Measurements from ENCODE around the gene ZNF652. TPM values are rescaled to one million over a fixed set of nuclear protein-coding genes. Genes with fewer than 3 reads are reported as not detected.
"Not testable (repeated sequence)": the region's sequence is repeated elsewhere in the genome, so short reads cannot be mapped to it uniquely, and the experiment has no call there.

The ZNF652 gene
- total RNA-seq, 2 experiments from 2014 or later = 43.6 to 47.7 TPM

DNA sequence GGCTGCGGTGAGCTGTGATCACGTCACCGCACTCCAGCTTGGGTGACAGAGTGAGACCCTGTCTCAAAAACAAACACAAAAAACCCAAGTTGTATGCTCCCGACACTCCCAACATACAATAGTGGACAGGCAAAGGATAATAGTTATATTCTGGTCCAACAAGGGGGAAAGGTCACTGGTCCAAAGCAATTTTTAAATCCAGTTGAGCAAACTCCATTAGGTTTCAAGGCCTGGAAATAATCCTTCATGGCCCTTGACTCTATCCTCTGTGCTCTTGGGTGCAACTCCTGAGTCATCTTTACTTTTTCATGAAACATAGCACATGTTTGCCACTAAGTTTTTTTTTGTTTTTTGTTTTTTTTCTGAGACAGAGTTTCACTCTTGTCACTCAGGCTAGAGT lies 81.1 kb downstream of the ZNF652 start:
- POLR2A ChIA-PET = no interaction called here
- Mint-ChIP-seq H3K27ac (no peak overlapping the region), H3K9me3 (no peaks in the 10 kb centered on the region), H3K36me3 (no peaks in the 10 kb centered on the region), H3K4me3 (no peak overlapping the region), H3K27me3 (peaks cover 2% of the 10 kb centered on the region), H3K4me1 (no peaks in the 10 kb centered on the region)
- ATAC-seq (ENCODE audit: low read depth) (no peak), DNase-seq (no peak)

DNA sequence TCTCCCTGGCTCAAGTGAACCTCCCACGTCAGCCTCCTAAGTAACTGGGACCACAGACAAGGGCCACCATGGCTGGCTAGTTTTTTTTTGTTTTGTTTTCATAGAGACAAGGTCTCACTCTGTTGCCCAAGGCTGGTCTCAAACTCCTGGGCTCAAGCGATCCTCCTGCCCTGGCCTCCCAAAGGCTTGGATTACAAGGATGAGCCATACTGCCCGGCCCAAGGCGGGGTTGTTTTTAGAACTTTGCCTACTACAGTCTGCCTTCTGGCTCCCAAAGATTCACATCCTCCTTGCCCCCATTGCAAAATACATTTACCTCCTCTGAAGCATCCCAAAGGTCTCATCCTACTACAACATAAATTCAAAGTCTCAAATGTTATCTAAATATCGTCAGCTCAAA lies 82.0 kb downstream of the ZNF652 start:
- Mint-ChIP-seq H3K4me3 (no peak overlapping the region), H3K27me3 (peaks cover 2% of the 10 kb centered on the region), H3K9me3 (no peaks in the 10 kb centered on the region), H3K4me1 (no peaks in the 10 kb centered on the region), H3K36me3 (no peaks in the 10 kb centered on the region), H3K27ac (no peak overlapping the region)
- DNase-seq = no peak
- no peak for ATAC-seq (ENCODE audit: low read depth)
- POLR2A ChIA-PET = no interaction called here

- H3K27me3 Mint-ChIP-seq; H3K4me3 Mint-ChIP-seq; H3K27ac Mint-ChIP-seq; H3K36me3 Mint-ChIP-seq; POLR2A ChIA-PET; DNase-seq; H3K4me1 Mint-ChIP-seq; H3K9me3 Mint-ChIP-seq; ATAC-seq (ENCODE audit: low read depth): not testable (repeated sequence)
Measured at GRCh38 chr17:49279263-49280015, 82.6 kb downstream of the ZNF652 start.

GRCh38 chr17:49278076-49278475 lies 84.0 kb downstream of the ZNF652 start:
- H3K27ac Mint-ChIP-seq = no peak overlapping the region
- no peak overlapping the region for H3K4me3 Mint-ChIP-seq
- H3K36me3 Mint-ChIP-seq = no peaks in the 10 kb centered on the region
- POLR2A ChIA-PET = no interaction called here
- no peak for DNase-seq
- no peak for ATAC-seq (ENCODE audit: low read depth)
- no peaks in the 10 kb centered on the region for H3K4me1 Mint-ChIP-seq
- H3K27me3 Mint-ChIP-seq = no peaks in the 10 kb centered on the region
- H3K9me3 Mint-ChIP-seq = no peaks in the 10 kb centered on the region

- Mint-ChIP-seq H3K4me1 (no peaks in the 10 kb centered on the region), H3K36me3 (no peaks in the 10 kb centered on the region), H3K9me3 (no peaks in the 10 kb centered on the region), H3K4me3 (no peak overlapping the region), H3K27me3 (no peaks in the 10 kb centered on the region), H3K27ac (no peak overlapping the region)
- no peak for ATAC-seq (ENCODE audit: low read depth)
- DNase-seq = no peak
- POLR2A ChIA-PET = no interaction called here
Measured at GRCh38 chr17:49277638-49278037, 84.4 kb downstream of the ZNF652 start.

DNA sequence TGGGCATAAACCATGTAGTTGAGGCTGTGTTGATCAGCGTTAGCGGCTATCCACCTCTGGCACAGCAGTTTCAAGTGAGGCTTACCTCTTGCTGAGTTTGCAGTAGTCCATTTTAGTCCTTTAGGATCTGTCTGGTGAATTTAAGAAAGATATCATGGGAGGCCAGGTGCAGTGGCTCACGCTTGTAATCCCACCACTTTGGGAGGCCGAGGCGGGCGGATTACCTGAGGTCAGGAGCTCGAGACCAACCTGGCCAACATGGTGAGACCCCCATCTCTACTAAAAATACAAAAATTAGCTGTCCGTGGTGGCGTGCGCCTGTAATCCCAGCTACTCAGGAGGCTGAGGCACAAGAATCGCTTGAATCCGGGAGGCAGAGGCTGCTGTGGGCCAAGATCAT lies 86.1 kb downstream of the ZNF652 start:
- H3K4me3 Mint-ChIP-seq; H3K9me3 Mint-ChIP-seq; DNase-seq; H3K36me3 Mint-ChIP-seq; POLR2A ChIA-PET; H3K4me1 Mint-ChIP-seq; ATAC-seq (ENCODE audit: low read depth); H3K27me3 Mint-ChIP-seq; H3K27ac Mint-ChIP-seq: not testable (repeated sequence)

DNA sequence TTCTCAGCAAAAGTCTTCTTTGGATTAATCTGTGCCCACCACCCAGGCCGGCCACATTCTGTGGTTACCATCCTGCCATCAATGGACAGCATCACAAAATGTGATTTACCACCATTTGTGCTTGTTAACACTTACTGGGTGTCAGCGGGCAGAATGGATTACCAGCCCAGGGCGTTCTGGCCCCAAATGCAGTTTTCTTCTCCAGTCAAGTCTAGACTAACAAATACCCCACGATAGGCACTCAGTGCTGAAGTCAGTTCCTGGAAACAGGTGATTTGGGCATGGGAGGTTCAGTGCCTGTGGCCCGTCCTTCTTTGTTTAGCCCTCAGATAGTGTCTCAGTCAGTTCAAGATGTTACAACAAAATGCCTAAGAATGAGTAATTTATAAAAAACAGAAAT lies 92.7 kb downstream of the ZNF652 start:
- Mint-ChIP-seq H3K4me1 (no peaks in the 10 kb centered on the region), H3K27me3 (no peaks in the 10 kb centered on the region), H3K27ac (no peak overlapping the region), H3K9me3 (no peaks in the 10 kb centered on the region), H3K36me3 (no peaks in the 10 kb centered on the region), H3K4me3 (no peak overlapping the region)
- DNase-seq (no peak), ATAC-seq (ENCODE audit: low read depth) (no peak)
- POLR2A ChIA-PET = no interaction called here

DNA sequence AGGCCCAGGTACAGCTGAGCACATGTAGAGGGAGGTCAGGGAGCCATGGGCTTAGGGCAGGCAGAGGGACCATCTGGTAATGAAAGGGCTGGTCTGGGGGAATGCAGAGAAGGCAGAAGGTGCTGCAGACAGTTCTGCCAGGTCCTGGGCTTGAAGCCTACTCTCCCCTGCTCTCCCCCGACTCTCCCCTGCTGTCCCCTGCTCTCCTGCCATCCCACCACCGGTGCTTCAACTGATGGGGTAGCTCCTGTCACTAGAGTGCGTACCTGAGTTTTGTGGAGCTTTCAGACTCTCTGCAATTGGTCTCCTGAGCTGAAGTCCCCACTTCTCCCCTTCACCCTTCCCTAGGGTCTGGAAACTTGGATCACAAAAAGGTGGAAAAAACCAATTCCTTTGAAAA lies 94.1 kb downstream of the ZNF652 start:
- Mint-ChIP-seq H3K4me1 (no peaks in the 10 kb centered on the region), H3K4me3 (no peak overlapping the region), H3K9me3 (no peaks in the 10 kb centered on the region), H3K27me3 (peaks cover 8% of the 10 kb centered on the region), H3K27ac (no peak overlapping the region), H3K36me3 (no peaks in the 10 kb centered on the region)
- no peak for DNase-seq
- ATAC-seq (ENCODE audit: low read depth) = no peak
- POLR2A ChIA-PET = no interaction called here

DNA sequence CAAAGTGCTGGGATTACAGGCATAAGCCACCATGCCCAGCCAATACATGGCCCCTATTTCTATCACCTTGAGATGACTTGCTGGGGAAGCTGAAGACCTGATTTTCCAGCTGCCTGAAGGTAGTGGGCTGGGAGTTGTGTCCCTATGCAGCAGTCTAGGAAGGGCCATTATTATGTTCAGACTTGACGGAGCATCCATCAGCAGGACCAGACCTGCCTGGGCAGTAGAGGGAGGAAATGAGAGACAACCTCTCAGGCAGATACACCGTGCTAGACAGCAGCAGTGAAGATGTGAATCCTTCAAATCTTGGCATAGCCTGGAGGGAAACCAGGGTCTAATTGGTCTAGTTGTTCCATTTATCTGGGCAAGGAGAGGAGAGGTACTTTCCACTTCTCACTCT lies 95.8 kb downstream of the ZNF652 start:
- no peak for ATAC-seq (ENCODE audit: low read depth)
- DNase-seq = no peak
- no peaks in the 10 kb centered on the region for H3K9me3 Mint-ChIP-seq
- POLR2A ChIA-PET = no interaction called here
- peaks cover 1% of the 10 kb centered on the region for H3K4me1 Mint-ChIP-seq
- no peak overlapping the region for H3K27ac Mint-ChIP-seq
- H3K27me3 Mint-ChIP-seq = peaks cover 14% of the 10 kb centered on the region
- H3K4me3 Mint-ChIP-seq = no peak overlapping the region
- H3K36me3 Mint-ChIP-seq = no peaks in the 10 kb centered on the region

DNA sequence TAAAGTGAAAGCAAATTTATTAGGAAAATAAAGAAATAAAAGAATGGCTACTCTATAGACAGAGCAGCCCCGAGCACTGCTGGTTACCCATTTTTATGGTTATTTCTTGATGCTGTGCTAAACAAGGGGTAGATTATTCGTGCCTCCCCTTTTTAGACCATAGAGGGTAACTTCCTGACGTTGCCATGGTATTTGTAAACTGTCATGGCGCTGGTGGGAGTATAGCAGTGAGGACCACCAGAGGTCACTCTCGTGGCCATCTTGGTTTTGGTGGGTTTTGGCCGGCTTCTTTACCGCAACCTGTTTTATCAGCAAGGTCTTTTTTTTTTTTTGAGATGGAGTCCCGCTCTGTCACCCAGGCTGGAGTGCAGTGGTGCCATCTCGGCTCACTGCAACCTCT lies 100.5 kb downstream of the ZNF652 start:
- POLR2A ChIA-PET, H3K27ac Mint-ChIP-seq, H3K9me3 Mint-ChIP-seq: not testable (repeated sequence)

GRCh38 chr17:49260817-49261291 lies 101.2 kb downstream of the ZNF652 start:
- Mint-ChIP-seq H3K4me3 (peak overlapping the region; percentile 80), H3K36me3 (no peaks in the 10 kb centered on the region), H3K27ac (no peak overlapping the region), H3K4me1 (peaks cover 11% of the 10 kb centered on the region), H3K9me3 (no peaks in the 10 kb centered on the region), H3K27me3 (peaks cover 26% of the 10 kb centered on the region)
- POLR2A ChIA-PET = interaction anchor here (1.0 kb wide), 2 partner anchors 31 to 36 kb away, joined by 4 to 5 read pairs; partner anchors contain the start of gene PHOSPHO1
- ATAC-seq (ENCODE audit: low read depth) (peak; percentile 74), DNase-seq (no peak)

More for the DNA sequence above, 100.5 kb downstream of the ZNF652 start:
- not testable (repeated sequence) for ATAC-seq (ENCODE audit: low read depth); H3K4me3 Mint-ChIP-seq; DNase-seq; H3K36me3 Mint-ChIP-seq
- Mint-ChIP-seq H3K27me3 (peaks cover 26% of the 10 kb centered on the region), H3K4me1 (peaks cover 11% of the 10 kb centered on the region)

DNA sequence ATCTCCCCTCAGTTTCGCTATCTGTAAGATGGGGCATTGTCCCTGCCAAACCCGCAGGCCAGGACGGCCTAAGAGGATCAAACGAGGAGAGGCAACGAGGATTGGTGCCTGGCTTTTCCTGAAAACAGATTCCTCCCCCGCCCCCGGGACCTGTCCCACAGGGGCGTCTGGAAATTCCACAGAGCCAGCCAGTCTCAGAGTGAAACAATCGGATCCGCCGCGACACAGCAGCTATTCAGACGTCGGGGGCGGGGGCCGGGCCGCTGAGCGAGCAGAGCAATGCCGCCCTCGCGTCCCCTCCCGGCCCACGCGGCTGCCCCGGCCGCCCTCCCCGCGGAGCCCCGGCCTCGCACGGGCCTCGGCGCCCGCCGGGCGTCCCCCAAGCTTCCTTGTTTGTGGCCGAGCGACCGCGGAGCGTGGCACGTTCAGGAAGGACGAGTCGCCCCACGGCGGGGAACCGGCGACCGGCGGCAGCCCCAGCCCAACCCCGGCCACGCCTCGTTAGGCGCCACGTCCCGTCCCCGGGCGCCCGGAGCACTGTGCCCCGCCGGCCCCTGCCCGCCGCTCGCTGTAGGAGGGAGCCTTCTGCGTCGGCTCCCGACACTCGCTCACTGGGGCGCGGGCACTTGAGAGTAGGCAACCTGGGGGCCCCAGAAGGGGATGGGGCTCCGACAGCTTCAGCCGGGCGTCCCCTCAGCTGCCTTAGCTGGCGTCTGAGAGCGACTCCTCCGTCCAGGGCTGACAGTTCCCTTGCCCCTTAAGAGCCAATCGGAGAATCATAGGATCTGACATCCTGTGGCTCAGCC lies 101.8 kb downstream of the ZNF652 start:
- no peaks in the 10 kb centered on the region for H3K36me3 Mint-ChIP-seq
- ATAC-seq (ENCODE audit: low read depth) = peak; percentile 77
- peaks cover 11% of the 10 kb centered on the region for H3K4me1 Mint-ChIP-seq
- no peak overlapping the region for H3K27ac Mint-ChIP-seq
- no peaks in the 10 kb centered on the region for H3K9me3 Mint-ChIP-seq
- POLR2A ChIA-PET = interaction anchor here (1.0 kb wide), 2 partner anchors 30 to 36 kb away, joined by 4 to 5 read pairs; partner anchors contain the start of gene PHOSPHO1
- H3K27me3 Mint-ChIP-seq = peaks cover 26% of the 10 kb centered on the region
- H3K4me3 Mint-ChIP-seq = peak overlapping the region; percentile 80
- peak; percentile 65 for DNase-seq

GRCh38 chr17:49259663-49260010 lies 102.4 kb downstream of the ZNF652 start:
- POLR2A ChIA-PET = interaction anchor here (0.7 kb wide), 1 partner anchor 122 kb away, joined by 4 read pairs; no protein-coding TSS in a partner anchor
- ATAC-seq (ENCODE audit: low read depth) = no peak
- Mint-ChIP-seq H3K27ac (no peak overlapping the region), H3K9me3 (no peaks in the 10 kb centered on the region), H3K27me3 (peaks cover 26% of the 10 kb centered on the region), H3K4me3 (peak overlapping the region; percentile 79), H3K4me1 (peaks cover 11% of the 10 kb centered on the region), H3K36me3 (no peaks in the 10 kb centered on the region)
- no peak for DNase-seq

DNA sequence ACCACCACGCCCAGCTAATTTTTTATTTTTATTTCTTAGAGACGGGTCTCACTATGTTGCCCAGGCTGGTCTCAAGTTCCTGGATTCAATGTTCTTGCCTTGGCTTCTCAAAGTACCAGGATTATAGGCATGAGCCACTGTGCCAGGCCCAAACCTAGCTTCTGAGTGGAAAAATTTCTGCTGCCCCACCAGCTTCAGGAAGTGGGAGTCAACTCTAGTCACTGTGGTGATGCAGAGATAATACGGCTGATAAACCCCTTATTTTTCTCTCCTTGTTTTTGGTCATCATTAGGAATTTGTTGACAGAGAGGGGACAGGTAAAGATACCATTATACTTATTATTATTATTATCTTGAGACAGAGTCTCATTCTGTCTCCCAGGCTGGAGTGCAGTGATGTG lies 103.7 kb downstream of the ZNF652 start:
- Mint-ChIP-seq H3K4me1 (peaks cover 11% of the 10 kb centered on the region), H3K36me3 (no peaks in the 10 kb centered on the region), H3K27ac (no peak overlapping the region), H3K4me3 (no peak overlapping the region), H3K27me3 (peaks cover 20% of the 10 kb centered on the region), H3K9me3 (no peaks in the 10 kb centered on the region)
- ATAC-seq (ENCODE audit: low read depth) = no peak
- DNase-seq = no peak
- POLR2A ChIA-PET = no interaction called here
